Parathyroid adenoma (tissue), 2 donors: Measurements from ENCODE around the gene CHCT1.
A peak's percentile ranks its signal among the peaks of the same experiment; 100 is the strongest.
"Not testable (repeated sequence)": the region's sequence is repeated elsewhere in the genome, so short reads cannot be mapped to it uniquely, and the experiment has no call there.

Experiments
- H2AFZ ChIP-seq: fragments of 300-600 bp; sonication (generic); one replicate; pipeline ENCODE4 v1.7.0; 2017; ENCODE audit warnings: antibody characterized with exemption, mild to moderate bottlenecking
- H3K27ac ChIP-seq: fragments of 300-600 bp; sonication (generic); one replicate; pipeline ENCODE4 v1.7.0; 2017
- H3K27me3 ChIP-seq: fragments of 300-600 bp; sonication (generic); one replicate; pipeline ENCODE4 v1.7.0; 2017; ENCODE audit warnings: low read length; ENCODE audit not compliant: control insufficient read depth, insufficient read depth
- H3K36me3 ChIP-seq: fragments of 300-600 bp; sonication (generic); one replicate; pipeline ENCODE4 v1.7.0; 2017; ENCODE audit warnings: low read length; ENCODE audit not compliant: control insufficient read depth, insufficient read depth
- H3K4me1 ChIP-seq: fragments of 300-600 bp; sonication (generic); one replicate; pipeline ENCODE4 v1.7.0; 2017; ENCODE audit warnings: control low read depth
- H3K4me2 ChIP-seq: fragments of 300-600 bp; sonication (generic); one replicate; pipeline ENCODE4 v1.7.0; 2017; ENCODE audit warnings: low read length
- H3K4me3 ChIP-seq: fragments of 300-600 bp; sonication (generic); one replicate; pipeline ENCODE4 v1.7.0; 2017; ENCODE audit warnings: low read depth, low read length
- H3K79me2 ChIP-seq: fragments of 300-600 bp; sonication (generic); one replicate; pipeline ENCODE4 v1.7.0; 2017; ENCODE audit warnings: control low read depth
- H3K9ac ChIP-seq: fragments of 300-600 bp; sonication (generic); one replicate; pipeline ENCODE4 v1.7.0; 2017; ENCODE audit warnings: mild to moderate bottlenecking
- H3K9me3 ChIP-seq: fragments of 300-600 bp; sonication (generic); one replicate; pipeline ENCODE4 v1.7.0; 2017; ENCODE audit warnings: low read length; ENCODE audit not compliant: control insufficient read depth
- TF ChIP-seq, protein P1 (sequence below): fragments of 300-600 bp; sonication (generic); IDR thresholded peaks from one replicate; pipeline ENCODE4 v1.7.0; 2017; ENCODE audit warnings: antibody characterized with exemption, mild to moderate bottlenecking
- donor health status: primary hyperparathyroidism.

Gene CHCT1

DNA sequence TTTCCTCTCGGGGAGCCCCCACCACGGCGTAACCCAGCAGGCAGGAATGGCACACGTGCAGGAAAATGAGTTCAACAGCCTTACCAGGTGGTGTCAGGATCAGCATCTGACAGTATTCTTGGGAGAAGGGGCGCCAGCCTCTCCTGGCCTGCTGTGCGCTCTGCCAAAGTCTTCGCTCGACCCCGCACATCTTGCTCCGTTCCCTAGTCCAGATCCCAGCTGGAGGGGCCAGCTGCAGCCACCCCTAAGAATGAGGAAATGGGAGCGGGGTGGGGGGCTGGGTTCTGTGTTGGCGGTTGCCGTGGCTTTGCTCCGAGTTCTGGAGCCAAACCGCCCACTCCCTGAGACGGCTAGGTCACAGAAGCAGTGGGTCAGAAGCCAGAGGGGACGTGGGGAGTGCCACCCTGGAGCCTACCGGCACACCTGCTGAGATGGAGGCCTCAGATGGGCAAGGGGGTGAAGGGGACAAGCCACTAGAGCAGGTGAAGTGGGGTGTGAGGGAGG, at the start of gene CHCT1:
Gene CHCT1, plus strand, starts transcription at position 328 of the 504 bp plus-strand sequence. Its CDS starts 104 bp downstream, at position 432.
- Histone ChIP-seq H2AFZ (peak within 1 kb of the TSS; percentile 85), H3K36me3 (no peaks in the 10 kb centered on the region), H3K9ac (no peak within 1 kb of the TSS), H3K27ac (no peak within 1 kb of the TSS), H3K79me2 (no peaks in the 10 kb centered on the region), H3K9me3 (no peaks in the 10 kb centered on the region), H3K27me3 (no peaks in the 10 kb centered on the region), H3K4me2 (peak within 1 kb of the TSS; percentile 72), H3K4me3 (no peak within 1 kb of the TSS), H3K4me1 (no peaks in the 10 kb centered on the region)
- TF ChIP-seq, protein P1, sequence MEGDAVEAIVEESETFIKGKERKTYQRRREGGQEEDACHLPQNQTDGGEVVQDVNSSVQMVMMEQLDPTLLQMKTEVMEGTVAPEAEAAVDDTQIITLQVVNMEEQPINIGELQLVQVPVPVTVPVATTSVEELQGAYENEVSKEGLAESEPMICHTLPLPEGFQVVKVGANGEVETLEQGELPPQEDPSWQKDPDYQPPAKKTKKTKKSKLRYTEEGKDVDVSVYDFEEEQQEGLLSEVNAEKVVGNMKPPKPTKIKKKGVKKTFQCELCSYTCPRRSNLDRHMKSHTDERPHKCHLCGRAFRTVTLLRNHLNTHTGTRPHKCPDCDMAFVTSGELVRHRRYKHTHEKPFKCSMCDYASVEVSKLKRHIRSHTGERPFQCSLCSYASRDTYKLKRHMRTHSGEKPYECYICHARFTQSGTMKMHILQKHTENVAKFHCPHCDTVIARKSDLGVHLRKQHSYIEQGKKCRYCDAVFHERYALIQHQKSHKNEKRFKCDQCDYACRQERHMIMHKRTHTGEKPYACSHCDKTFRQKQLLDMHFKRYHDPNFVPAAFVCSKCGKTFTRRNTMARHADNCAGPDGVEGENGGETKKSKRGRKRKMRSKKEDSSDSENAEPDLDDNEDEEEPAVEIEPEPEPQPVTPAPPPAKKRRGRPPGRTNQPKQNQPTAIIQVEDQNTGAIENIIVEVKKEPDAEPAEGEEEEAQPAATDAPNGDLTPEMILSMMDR: no peak

DNA sequence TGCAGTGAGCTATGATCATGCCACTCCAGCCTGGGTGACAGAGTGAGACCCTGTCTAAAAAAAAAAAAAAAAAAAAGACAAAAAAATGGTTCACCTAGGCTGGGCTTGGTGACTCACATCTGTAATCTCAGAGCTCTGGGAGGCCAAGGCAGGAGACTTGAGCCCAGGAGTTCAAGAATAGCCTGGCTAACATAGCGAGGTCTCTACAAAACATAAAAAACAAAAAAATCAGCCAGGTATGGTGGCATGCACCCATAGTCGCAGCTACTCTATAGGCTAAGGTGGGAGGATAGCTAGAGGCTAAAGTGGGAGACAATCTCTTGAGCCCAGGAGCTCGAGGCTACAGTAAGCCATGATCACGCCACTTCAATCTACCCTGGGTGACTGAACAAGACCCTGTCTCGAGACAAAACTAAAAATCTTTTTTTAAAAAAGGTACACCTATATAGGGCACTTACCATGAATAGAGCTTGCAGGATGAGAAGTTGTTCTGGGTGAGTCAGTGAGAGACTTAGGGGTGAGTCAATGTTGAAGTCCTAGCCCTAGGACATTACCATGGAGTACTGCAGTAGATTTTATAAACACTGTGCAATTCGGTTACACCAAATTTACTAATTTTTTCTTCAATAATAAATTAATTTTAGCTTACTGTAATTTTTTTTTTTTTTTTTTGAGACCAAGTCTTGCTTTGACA, 49.4 kb upstream of the CHCT1 start:
- Histone ChIP-seq H3K9ac (no peak overlapping the region), H3K4me1 (peaks cover 2% of the 10 kb centered on the region), H3K27me3 (no peaks in the 10 kb centered on the region), H3K27ac (no peak overlapping the region), H3K4me3 (no peak overlapping the region), H3K36me3 (no peaks in the 10 kb centered on the region), H3K4me2 (no peak overlapping the region), H3K9me3 (no peaks in the 10 kb centered on the region), H3K79me2 (peaks cover 32% of the 10 kb centered on the region), H2AFZ (no peak overlapping the region)
- TF ChIP-seq, protein P1: no peak

DNA sequence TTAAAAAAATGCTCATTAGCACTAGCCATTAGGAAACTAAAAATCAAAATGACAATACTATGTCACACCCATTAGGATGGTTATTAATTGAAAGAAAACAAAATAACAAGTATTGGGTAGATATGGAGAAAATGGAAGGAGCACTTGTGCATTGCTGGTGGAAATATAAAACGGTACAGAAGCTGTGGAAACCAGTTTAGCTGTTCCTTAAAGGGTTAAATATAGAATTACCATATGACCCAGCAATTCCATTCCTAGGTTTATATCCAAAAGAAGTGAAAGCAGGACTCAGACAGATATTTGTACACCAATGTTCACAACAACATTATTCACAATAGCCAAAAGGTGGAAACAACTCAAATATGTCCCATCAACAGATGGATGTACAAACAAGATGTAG, 44.1 kb upstream of the CHCT1 start:
- not testable (repeated sequence) for H3K9me3 ChIP-seq, H3K4me3 ChIP-seq, H3K27ac ChIP-seq, H3K9ac ChIP-seq, H3K4me2 ChIP-seq, H2AFZ ChIP-seq, H3K27me3 ChIP-seq, H3K4me1 ChIP-seq, H3K36me3 ChIP-seq
- H3K79me2 ChIP-seq: peaks cover 11% of the 10 kb centered on the region

DNA sequence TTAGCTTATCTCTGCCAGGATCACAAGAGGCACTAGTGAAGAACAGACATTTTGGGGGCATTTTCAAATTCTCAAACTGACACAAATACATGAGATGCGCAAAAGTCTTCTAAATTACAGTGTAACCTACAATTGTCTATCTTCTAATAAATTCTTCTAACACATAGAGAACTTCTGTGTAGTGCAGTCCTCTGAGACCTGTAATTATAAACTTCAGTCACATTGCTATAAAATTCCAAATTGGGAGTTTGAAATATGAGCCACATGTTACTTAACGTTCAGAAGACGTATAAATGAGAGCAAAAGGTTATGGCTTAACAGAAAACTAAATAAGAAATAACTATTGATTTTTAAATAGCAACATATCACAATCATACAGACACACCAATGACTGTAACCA, 42.8 kb upstream of the CHCT1 start:
- not testable (repeated sequence) for H3K79me2 ChIP-seq, H3K36me3 ChIP-seq, H3K27ac ChIP-seq, H3K9me3 ChIP-seq, H3K4me1 ChIP-seq, H3K27me3 ChIP-seq, H3K4me3 ChIP-seq, H3K9ac ChIP-seq, H2AFZ ChIP-seq, H3K4me2 ChIP-seq

DNA sequence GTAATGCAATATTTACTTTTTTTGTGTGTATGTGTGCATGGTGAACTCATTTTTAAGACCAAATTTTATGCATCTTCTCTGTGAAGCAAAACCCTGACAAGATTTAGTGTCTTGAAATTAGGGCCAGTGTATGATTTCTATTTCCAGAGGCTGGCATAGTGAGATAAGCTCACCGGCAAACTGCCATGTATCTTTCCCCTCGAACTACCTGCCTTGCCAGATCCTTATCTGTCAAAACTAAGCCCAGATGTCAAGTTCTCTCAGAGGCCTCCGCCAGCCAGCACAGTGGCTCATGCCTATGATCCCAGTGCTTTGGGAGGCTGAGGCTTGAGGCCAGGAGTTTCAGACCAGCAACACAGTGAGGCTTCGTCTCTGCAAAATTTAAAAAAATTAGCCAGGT, 40.3 kb upstream of the CHCT1 start:
- H3K4me2 ChIP-seq: no peak overlapping the region
- H2AFZ ChIP-seq: no peak overlapping the region
- TF ChIP-seq, protein P1: no peak
- peaks cover 3% of the 10 kb centered on the region for H3K79me2 ChIP-seq
- H3K36me3 ChIP-seq: no peaks in the 10 kb centered on the region
- H3K27me3 ChIP-seq: no peaks in the 10 kb centered on the region
- H3K9ac ChIP-seq: no peak overlapping the region
- H3K4me1 ChIP-seq: peaks cover 5% of the 10 kb centered on the region
- no peak overlapping the region for H3K4me3 ChIP-seq
- H3K9me3 ChIP-seq: no peaks in the 10 kb centered on the region
- H3K27ac ChIP-seq: no peak overlapping the region

DNA sequence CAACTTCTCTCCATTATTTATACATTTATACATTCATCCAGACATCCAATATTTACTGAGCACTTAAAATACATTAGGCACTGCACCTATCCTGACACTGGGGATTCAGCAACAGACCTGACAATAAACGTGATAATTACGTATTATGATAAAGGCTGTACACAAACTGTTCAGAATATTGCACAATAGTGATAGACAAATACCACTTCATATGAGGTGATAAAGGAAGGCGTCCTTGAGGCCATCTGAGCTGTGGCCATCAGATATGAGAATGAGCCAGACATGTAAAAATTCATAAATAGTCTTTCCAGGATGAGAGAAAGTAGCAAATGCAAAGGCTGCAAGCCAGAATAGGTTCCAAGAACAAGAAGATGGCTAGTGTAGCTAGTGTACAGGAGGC, 38.9 kb upstream of the CHCT1 start:
- Histone ChIP-seq H3K4me1 (peaks cover 5% of the 10 kb centered on the region), H2AFZ (no peak overlapping the region), H3K27ac (no peak overlapping the region), H3K27me3 (no peaks in the 10 kb centered on the region), H3K36me3 (no peaks in the 10 kb centered on the region), H3K4me3 (no peak overlapping the region), H3K4me2 (no peak overlapping the region), H3K79me2 (peaks cover 6% of the 10 kb centered on the region), H3K9ac (no peak overlapping the region), H3K9me3 (no peaks in the 10 kb centered on the region)
- TF ChIP-seq, protein P1: no peak

DNA sequence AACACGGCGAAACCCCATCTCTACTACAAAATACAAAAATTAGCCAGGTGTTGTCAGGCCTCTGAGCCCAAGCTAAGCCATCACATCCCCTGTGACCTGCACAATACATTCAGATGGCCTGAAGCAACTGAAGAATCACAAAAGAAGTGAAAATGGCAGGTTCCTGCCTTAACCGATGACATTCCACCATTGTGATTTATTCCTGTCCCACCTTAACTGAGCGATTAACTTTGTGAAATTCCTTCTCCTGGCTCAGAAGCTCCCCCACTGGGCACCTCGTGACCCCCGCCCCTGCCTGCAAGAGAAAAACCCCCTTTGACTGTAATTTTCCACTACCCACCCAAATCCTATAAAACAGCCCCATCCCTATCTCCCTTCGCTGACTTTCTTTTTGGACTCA, 37.4 kb upstream of the CHCT1 start:
- H3K27ac ChIP-seq, H3K4me2 ChIP-seq, H3K9ac ChIP-seq, H3K27me3 ChIP-seq, H3K36me3 ChIP-seq, H3K9me3 ChIP-seq, H3K4me3 ChIP-seq, H2AFZ ChIP-seq, H3K79me2 ChIP-seq, H3K4me1 ChIP-seq: not testable (repeated sequence)
